AG08395 (cell line): ENCODE results near the gene CAPZA1.

ENCODE experiments used
- DNase-seq: peaks from one replicate; pipeline ENCODE4 v3.0.0; 2012; ENCODE audit warnings: mixed read lengths, low spot score

CAPZA1 gene

GRCh38 chr1:112677501-112677900 lies 57.9 kb downstream of the CAPZA1 start:
- no peak for DNase-seq

- no peak for DNase-seq
Observed at GRCh38 chr1:112678605-112679004, 59.0 kb downstream of the CAPZA1 start.

GRCh38 chr1:112685913-112686312 lies 66.3 kb downstream of the CAPZA1 start:
- DNase-seq: no peak

- DNase-seq: no peak
Observed at GRCh38 chr1:112686417-112686816, 66.8 kb downstream of the CAPZA1 start.

GRCh38 chr1:112686835-112687234 lies 67.2 kb downstream of the CAPZA1 start:
- DNase-seq: no peak

GRCh38 chr1:112687361-112687760 lies 67.7 kb downstream of the CAPZA1 start:
- no peak for DNase-seq

GRCh38 chr1:112687785-112688496 lies 68.3 kb downstream of the CAPZA1 start:
- no peak for DNase-seq

- DNase-seq: no peak
Observed at GRCh38 chr1:112688781-112689193, 69.2 kb downstream of the CAPZA1 start.

- DNase-seq: no peak
Observed at GRCh38 chr1:112689196-112689841, 69.7 kb downstream of the CAPZA1 start.

GRCh38 chr1:112689842-112690237 lies 70.2 kb downstream of the CAPZA1 start:
- no peak for DNase-seq

- no peak for DNase-seq
Observed at GRCh38 chr1:112692681-112693080, 73.0 kb downstream of the CAPZA1 start.

- DNase-seq: no peak
Observed at GRCh38 chr1:112693821-112694220, 74.2 kb downstream of the CAPZA1 start.

- no peak for DNase-seq
Observed at GRCh38 chr1:112694363-112694929, 74.8 kb downstream of the CAPZA1 start.

- no peak for DNase-seq
Observed at GRCh38 chr1:112695276-112695675, 75.6 kb downstream of the CAPZA1 start.

GRCh38 chr1:112696578-112697314 lies 77.1 kb downstream of the CAPZA1 start:
- no peak for DNase-seq

GRCh38 chr1:112697781-112698201 lies 78.2 kb downstream of the CAPZA1 start:
- no peak for DNase-seq

GRCh38 chr1:112698366-112699310 lies 79.0 kb downstream of the CAPZA1 start:
- DNase-seq: no peak

- no peak for DNase-seq
Observed at GRCh38 chr1:112699425-112700144, 80.0 kb downstream of the CAPZA1 start.

GRCh38 chr1:112700290-112701226 lies 80.9 kb downstream of the CAPZA1 start:
- DNase-seq: peak; percentile 85
